K562 (cell line): ENCODE results near the gene CIB2. TPM values are rescaled to one million over a fixed set of nuclear protein-coding genes. Genes with fewer than 3 reads are reported as not detected.
A peak's percentile ranks its signal among the peaks of the same experiment; 100 is the strongest.

ENCODE experiments used
- ARID2 ChIP-seq: fragments of 450-650 bp; IDR thresholded peaks from 2 replicates; pipeline ENCODE4 v1.6.1; 2017; ENCODE audit warnings: antibody characterized with exemption, mild to moderate bottlenecking
- BDP1 ChIP-seq: IDR thresholded peaks from 3 replicates; pipeline ENCODE4 v1.6.1; 2011; ENCODE audit not compliant: insufficient read length, insufficient read depth
- GABPA ChIP-seq: fragments of 200-800 bp; sonication (Bioruptor generic); conservative IDR thresholded peaks from 2 replicates; pipeline ENCODE4 v1.6.1; 2016; ENCODE audit warnings: low read depth, missing genetic modification characterization, missing compliant biosample characterization
- GATAD2B ChIP-seq: fragments of 450-650 bp; IDR thresholded peaks from 2 replicates; pipeline ENCODE4 v1.6.1; 2017; ENCODE audit warnings: mild to moderate bottlenecking, borderline replicate concordance
- HDAC2 ChIP-seq: fragments of 450-650 bp; IDR thresholded peaks from 2 replicates; pipeline ENCODE4 v1.6.1; 2016; ENCODE audit warnings: mild to moderate bottlenecking
- HDAC8 ChIP-seq: fragments of 450-650 bp; IDR thresholded peaks from 2 replicates; pipeline ENCODE4 v1.6.1; 2016; ENCODE audit warnings: mild to moderate bottlenecking, missing genetic modification characterization, moderate library complexity, missing compliant biosample characterization
- KLF13 ChIP-seq: fragments of 450-650 bp; IDR thresholded peaks from 2 replicates; pipeline ENCODE4 v1.6.1; 2016; ENCODE audit warnings: missing genetic modification characterization, low read depth, mild to moderate bottlenecking, missing compliant biosample characterization, moderate library complexity, borderline replicate concordance
- MTA1 ChIP-seq: fragments of 450-650 bp; IDR thresholded peaks from 2 replicates; pipeline ENCODE4 v1.6.1; 2017; ENCODE audit warnings: borderline replicate concordance
- MXI1 ChIP-seq: IDR thresholded peaks from 2 replicates; pipeline ENCODE4 v1.6.1; 2011; ENCODE audit warnings: low read depth, mild to moderate bottlenecking, improper control_type of control experiment, low read length
- NFRKB ChIP-seq: fragments of 450-650 bp; IDR thresholded peaks from 2 replicates; pipeline ENCODE4 v1.6.1; 2016; ENCODE audit warnings: low read depth
- NUFIP1 ChIP-seq: fragments of 450-650 bp; IDR thresholded peaks from 2 replicates; pipeline ENCODE4 v1.6.1; 2018; ENCODE audit not compliant: partially characterized antibody
- POLR2H ChIP-seq: IDR thresholded peaks from 2 replicates; pipeline ENCODE4 v1.6.1; 2016; ENCODE audit warnings: missing genetic modification characterization, low read depth, mild to moderate bottlenecking, control low read depth, missing compliant biosample characterization, moderate library complexity
- RBM17 ChIP-seq: fragments of 200-400 bp; formaldehyde crosslinking; IDR thresholded peaks from 2 replicates; pipeline ENCODE4 v1.6.1; 2017; ENCODE audit warnings: low read depth, mild to moderate bottlenecking, low read length, borderline replicate concordance
- SAFB ChIP-seq: fragments of 200-400 bp; formaldehyde crosslinking; IDR thresholded peaks from 2 replicates; pipeline ENCODE4 v1.6.1; 2017; ENCODE audit warnings: low read depth, low read length, borderline replicate concordance
- SMC3 ChIP-seq: conservative IDR thresholded peaks from 2 replicates; pipeline ENCODE4 v1.6.1; 2011; ENCODE audit warnings: low read depth, low read length, improper control_type of control experiment; ENCODE audit not compliant: insufficient read depth
- SRSF7 ChIP-seq: fragments of 200-400 bp; formaldehyde crosslinking; optimal IDR thresholded peaks from 2 replicates; pipeline ENCODE3; 2017; ENCODE audit warnings: mild to moderate bottlenecking, low read depth, low read length
- ZNF133 ChIP-seq: fragments of 250-450 bp; sonication (Bioruptor Pico); IDR thresholded peaks from 2 replicates; pipeline ENCODE4 v1.4.0; 2020; ENCODE audit warnings: mild to moderate bottlenecking
- ZNF263 ChIP-seq: sonication (generic); formaldehyde crosslinking; IDR thresholded peaks from 2 replicates; pipeline ENCODE4 v1.8.0; 2022; ENCODE audit warnings: mild to moderate bottlenecking, missing genetic modification reagents, borderline replicate concordance
- ZNF589 ChIP-seq: fragments of 200-800 bp; sonication (Bioruptor generic); IDR thresholded peaks from 2 replicates; pipeline ENCODE4 v1.6.1; 2016; ENCODE audit warnings: low read depth, missing genetic modification characterization, missing compliant biosample characterization
- polyA plus RNA-seq, 8 experiments: library from polyadenylated mRNA; depleted of rRNA in 4 of 8; stranded (reverse) in 5 of 8; unstranded in 3 of 8; fragments of >200 nt; fragmentation: Nextera tagmentation in 2 of 8; fragmentation: Illumina TruSeq in 1 of 8; extraction: Ambion mirVana in 2 of 8; extraction: Trizol in 1 of 8; gene quantifications; 2 replicates each; pipeline versions ENCODE4 v1.2.1 to v1.2.3, GENCODE V29; 2011 to 2014; ENCODE audit warnings: inconsistent platforms in 1 of 8, missing spikeins in 1 of 8
- total RNA-seq, 7 experiments: library from RNA; depleted of rRNA in 6 of 7; stranded (reverse); fragments of >200 nt in 6 of 7; fragmentation: Illumina TruSeq in 2 of 7; extraction: Trizol in 2 of 7; gene quantifications; 2 replicates each; pipeline versions ENCODE4 v1.2.1 to v1.2.3, GENCODE V29; 2011 to 2021; ENCODE audit warnings: low replicate concordance in 1 of 7
- TF ChIP-seq, protein P1 (sequence below): fragments of 450-650 bp; IDR thresholded peaks from 2 replicates; pipeline ENCODE4 v1.6.1; 2017; ENCODE audit warnings: mild to moderate bottlenecking, moderate library complexity
- TF ChIP-seq, protein P2 (sequence below), 3 experiments: IDR thresholded peaks in 2 of 3; conservative IDR thresholded peaks in 1 of 3; 2 replicates each; pipeline ENCODE4 v1.5.1; 2011 to 2012; ENCODE audit warnings: low read length in 3 of 3, mild to moderate bottlenecking in 3 of 3, control low read depth in 2 of 3, improper control_type of control experiment in 1 of 3, inconsistent platforms in 1 of 3, low read depth in 1 of 3, mixed read lengths in 1 of 3, moderate library complexity in 1 of 3; ENCODE audit not compliant: insufficient read depth in 2 of 3
- TF ChIP-seq, protein P3 (sequence below): sonication (generic); formaldehyde crosslinking; IDR thresholded peaks from 2 replicates; pipeline ENCODE4 v1.8.0; 2023; ENCODE audit warnings: mild to moderate bottlenecking, missing genetic modification reagents

The CIB2 gene
- total and polyA plus RNA-seq, 9 of the 15 experiments (the other 6 are each of a cell fraction or from before 2014, with no cell fraction given), result 1.5 to 37.4 (median 19.4) TPM

DNA sequence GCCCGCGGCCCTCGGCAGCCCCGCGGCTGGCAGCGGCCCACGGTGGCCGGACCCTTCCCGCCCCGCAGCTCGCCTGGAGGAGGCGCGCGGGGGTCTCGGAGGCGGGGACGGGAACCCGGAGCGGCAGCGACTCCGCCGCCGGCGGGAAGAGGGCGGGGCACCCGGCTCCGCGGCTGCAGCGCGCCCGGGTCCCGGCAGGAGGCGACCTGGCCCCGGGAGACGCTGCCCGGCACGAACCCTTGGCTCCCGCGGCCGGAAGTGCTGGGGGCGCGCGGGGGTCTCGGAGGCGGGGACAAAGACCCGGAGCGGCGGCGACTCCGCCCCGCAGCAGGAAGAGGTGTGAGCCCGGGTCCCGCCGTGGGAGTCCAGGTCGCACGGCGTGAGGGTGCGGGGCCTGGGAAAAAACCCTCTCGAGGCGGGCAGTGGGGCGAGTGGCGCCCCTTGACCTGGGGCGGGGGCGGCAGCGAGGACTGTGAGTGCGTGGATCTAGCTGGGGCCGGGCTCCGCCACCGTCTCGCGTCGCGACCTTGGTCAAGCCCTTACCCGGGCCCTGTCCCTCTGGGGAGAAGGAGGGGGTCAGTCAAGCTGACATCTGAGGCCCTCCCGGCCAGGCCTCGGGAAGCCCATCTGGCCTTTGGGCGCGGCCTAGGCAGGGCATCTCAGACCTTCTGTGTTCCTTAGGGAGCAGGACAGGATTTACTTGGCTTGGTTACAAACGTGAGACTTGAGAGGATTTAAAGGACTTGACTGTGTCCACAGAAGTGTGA is at the start of gene CIB2 (continued):
- TF ChIP-seq KLF13 (tag) (peak; percentile 63; the same call in 1 of the 2 replicates), MTA1 (peak; percentile 25; the same call in 1 of the 2 replicates), GABPA (peak; percentile 91), NUFIP1 (no peak), GATAD2B (no peak; the same call in none of the 2 replicates), SRSF7 (no peak), HDAC8 (tag) (no peak), BDP1 (no peak), POLR2H (tag) (no peak), ZNF263 (CRISPR knock-in tag) (no peak), MXI1 (no peak), HDAC2 (peak; percentile 62; the same call in 1 of the 2 replicates), NFRKB (peak; percentile 53; the same call in 1 of the 2 replicates), ARID2 (no peak), SAFB (peak; percentile 74), SMC3 (peak; percentile 57), ZNF133 (CRISPR knock-in tag) (0 out of 2 replicates have a peak, but pooled peaks have one; percentile 49), RBM17 (no peak), ZNF589 (CRISPR knock-in tag) (peak; percentile 64; the same call in 1 of the 2 replicates)
- TF ChIP-seq, protein P1, sequence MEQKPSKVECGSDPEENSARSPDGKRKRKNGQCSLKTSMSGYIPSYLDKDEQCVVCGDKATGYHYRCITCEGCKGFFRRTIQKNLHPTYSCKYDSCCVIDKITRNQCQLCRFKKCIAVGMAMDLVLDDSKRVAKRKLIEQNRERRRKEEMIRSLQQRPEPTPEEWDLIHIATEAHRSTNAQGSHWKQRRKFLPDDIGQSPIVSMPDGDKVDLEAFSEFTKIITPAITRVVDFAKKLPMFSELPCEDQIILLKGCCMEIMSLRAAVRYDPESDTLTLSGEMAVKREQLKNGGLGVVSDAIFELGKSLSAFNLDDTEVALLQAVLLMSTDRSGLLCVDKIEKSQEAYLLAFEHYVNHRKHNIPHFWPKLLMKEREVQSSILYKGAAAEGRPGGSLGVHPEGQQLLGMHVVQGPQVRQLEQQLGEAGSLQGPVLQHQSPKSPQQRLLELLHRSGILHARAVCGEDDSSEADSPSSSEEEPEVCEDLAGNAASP, result no peak
- TF ChIP-seq, protein P2, sequence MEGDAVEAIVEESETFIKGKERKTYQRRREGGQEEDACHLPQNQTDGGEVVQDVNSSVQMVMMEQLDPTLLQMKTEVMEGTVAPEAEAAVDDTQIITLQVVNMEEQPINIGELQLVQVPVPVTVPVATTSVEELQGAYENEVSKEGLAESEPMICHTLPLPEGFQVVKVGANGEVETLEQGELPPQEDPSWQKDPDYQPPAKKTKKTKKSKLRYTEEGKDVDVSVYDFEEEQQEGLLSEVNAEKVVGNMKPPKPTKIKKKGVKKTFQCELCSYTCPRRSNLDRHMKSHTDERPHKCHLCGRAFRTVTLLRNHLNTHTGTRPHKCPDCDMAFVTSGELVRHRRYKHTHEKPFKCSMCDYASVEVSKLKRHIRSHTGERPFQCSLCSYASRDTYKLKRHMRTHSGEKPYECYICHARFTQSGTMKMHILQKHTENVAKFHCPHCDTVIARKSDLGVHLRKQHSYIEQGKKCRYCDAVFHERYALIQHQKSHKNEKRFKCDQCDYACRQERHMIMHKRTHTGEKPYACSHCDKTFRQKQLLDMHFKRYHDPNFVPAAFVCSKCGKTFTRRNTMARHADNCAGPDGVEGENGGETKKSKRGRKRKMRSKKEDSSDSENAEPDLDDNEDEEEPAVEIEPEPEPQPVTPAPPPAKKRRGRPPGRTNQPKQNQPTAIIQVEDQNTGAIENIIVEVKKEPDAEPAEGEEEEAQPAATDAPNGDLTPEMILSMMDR (IDR thresholded peaks at IDR 0.05 in 2 of 3, conservative IDR thresholded peaks at IDR 0.05 in 1 of 3; ENCODE audit: insufficient read depth in 2 of 3, low read depth in 1 of 3, low read length in 3 of 3), result peak; percentile 59 to 88 (median 80)
- TF ChIP-seq, protein P3, sequence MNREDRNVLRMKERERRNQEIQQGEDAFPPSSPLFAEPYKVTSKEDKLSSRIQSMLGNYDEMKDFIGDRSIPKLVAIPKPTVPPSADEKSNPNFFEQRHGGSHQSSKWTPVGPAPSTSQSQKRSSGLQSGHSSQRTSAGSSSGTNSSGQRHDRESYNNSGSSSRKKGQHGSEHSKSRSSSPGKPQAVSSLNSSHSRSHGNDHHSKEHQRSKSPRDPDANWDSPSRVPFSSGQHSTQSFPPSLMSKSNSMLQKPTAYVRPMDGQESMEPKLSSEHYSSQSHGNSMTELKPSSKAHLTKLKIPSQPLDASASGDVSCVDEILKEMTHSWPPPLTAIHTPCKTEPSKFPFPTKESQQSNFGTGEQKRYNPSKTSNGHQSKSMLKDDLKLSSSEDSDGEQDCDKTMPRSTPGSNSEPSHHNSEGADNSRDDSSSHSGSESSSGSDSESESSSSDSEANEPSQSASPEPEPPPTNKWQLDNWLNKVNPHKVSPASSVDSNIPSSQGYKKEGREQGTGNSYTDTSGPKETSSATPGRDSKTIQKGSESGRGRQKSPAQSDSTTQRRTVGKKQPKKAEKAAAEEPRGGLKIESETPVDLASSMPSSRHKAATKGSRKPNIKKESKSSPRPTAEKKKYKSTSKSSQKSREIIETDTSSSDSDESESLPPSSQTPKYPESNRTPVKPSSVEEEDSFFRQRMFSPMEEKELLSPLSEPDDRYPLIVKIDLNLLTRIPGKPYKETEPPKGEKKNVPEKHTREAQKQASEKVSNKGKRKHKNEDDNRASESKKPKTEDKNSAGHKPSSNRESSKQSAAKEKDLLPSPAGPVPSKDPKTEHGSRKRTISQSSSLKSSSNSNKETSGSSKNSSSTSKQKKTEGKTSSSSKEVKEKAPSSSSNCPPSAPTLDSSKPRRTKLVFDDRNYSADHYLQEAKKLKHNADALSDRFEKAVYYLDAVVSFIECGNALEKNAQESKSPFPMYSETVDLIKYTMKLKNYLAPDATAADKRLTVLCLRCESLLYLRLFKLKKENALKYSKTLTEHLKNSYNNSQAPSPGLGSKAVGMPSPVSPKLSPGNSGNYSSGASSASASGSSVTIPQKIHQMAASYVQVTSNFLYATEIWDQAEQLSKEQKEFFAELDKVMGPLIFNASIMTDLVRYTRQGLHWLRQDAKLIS, result peak; percentile 76; the same call in 1 of the 2 replicates
